ENCODE measurements around the gene LGALS13. TPM values are rescaled to one million over a fixed set of nuclear protein-coding genes. Genes with fewer than 3 reads are reported as not detected.

Gene LGALS13
- total RNA-seq, 1 donor from 2014 or later, result not detected

GRCh38 chr19:39631178-39631577 lies 28.9 kb downstream of the LGALS13 start:
- no peaks in the 10 kb centered on the region for H3K4me1 ChIP-seq
- no peaks in the 10 kb centered on the region for H3K27me3 ChIP-seq
- TF ChIP-seq POLR2AphosphoS5 (IDR thresholded peaks at IDR 0.05; ENCODE audit: insufficient read depth in 1 of 2, low read depth in 1 of 2) (no peak), POLR2A (IDR thresholded peaks at IDR 0.05) (no peak), CTCF (IDR thresholded peaks at IDR 0.05) (no peak)
- no peaks in the 10 kb centered on the region for H3K9me3 ChIP-seq
- no peak overlapping the region for H3K27ac ChIP-seq
- H3K36me3 ChIP-seq, result no peaks in the 10 kb centered on the region
- H3K4me3 ChIP-seq, result no peak overlapping the region
- DNase-seq (ENCODE audit: extremely low spot score in 2 of 2), result no peak
- intact Hi-C loops (cut with DNase I), result no loop called here

- TF ChIP-seq CTCF (IDR thresholded peaks at IDR 0.05) (no peak), POLR2A (IDR thresholded peaks at IDR 0.05) (no peak), POLR2AphosphoS5 (IDR thresholded peaks at IDR 0.05; ENCODE audit: insufficient read depth in 1 of 2, low read depth in 1 of 2) (no peak)
Observed at GRCh38 chr19:39631626-39632025, 29.3 kb downstream of the LGALS13 start.

GRCh38 chr19:39637891-39638290 lies 35.6 kb downstream of the LGALS13 start:
- H3K27me3 ChIP-seq, result no peaks in the 10 kb centered on the region
- DNase-seq (ENCODE audit: extremely low spot score in 2 of 2), result no peak
- H3K9me3 ChIP-seq, result no peaks in the 10 kb centered on the region
- TF ChIP-seq POLR2A (IDR thresholded peaks at IDR 0.05) (no peak), POLR2AphosphoS5 (IDR thresholded peaks at IDR 0.05; ENCODE audit: insufficient read depth in 1 of 2, low read depth in 1 of 2) (no peak), CTCF (IDR thresholded peaks at IDR 0.05) (no peak)
- intact Hi-C loops (cut with DNase I), result no loop called here
- no peaks in the 10 kb centered on the region for H3K36me3 ChIP-seq
- no peak overlapping the region for H3K4me3 ChIP-seq
- H3K4me1 ChIP-seq, result no peaks in the 10 kb centered on the region
- H3K27ac ChIP-seq, result no peak overlapping the region

More at GRCh38 chr19:39631626-39632025, 29.3 kb downstream of the LGALS13 start:
- intact Hi-C loops (cut with DNase I), result no loop called here
- DNase-seq (ENCODE audit: extremely low spot score in 2 of 2), result no peak
- Histone ChIP-seq H3K27me3 (no peaks in the 10 kb centered on the region), H3K4me3 (no peak overlapping the region), H3K4me1 (no peaks in the 10 kb centered on the region), H3K9me3 (no peaks in the 10 kb centered on the region), H3K27ac (no peak overlapping the region), H3K36me3 (no peaks in the 10 kb centered on the region)

GRCh38 chr19:39641773-39642172 lies 39.4 kb downstream of the LGALS13 start:
- intact Hi-C loops (cut with DNase I), result no loop called here
- no peaks in the 10 kb centered on the region for H3K27me3 ChIP-seq
- DNase-seq (ENCODE audit: extremely low spot score in 2 of 2), result no peak
- no peaks in the 10 kb centered on the region for H3K36me3 ChIP-seq
- no peak overlapping the region for H3K27ac ChIP-seq
- H3K4me1 ChIP-seq, result no peaks in the 10 kb centered on the region
- H3K9me3 ChIP-seq, result no peaks in the 10 kb centered on the region
- no peak overlapping the region for H3K4me3 ChIP-seq
- no peak for TF ChIP-seq CTCF (IDR thresholded peaks at IDR 0.05)
- TF ChIP-seq POLR2AphosphoS5 (IDR thresholded peaks at IDR 0.05; ENCODE audit: insufficient read depth in 1 of 2, low read depth in 1 of 2), result no peak
- no peak for TF ChIP-seq POLR2A (IDR thresholded peaks at IDR 0.05)

GRCh38 chr19:39643591-39643990 lies 41.3 kb downstream of the LGALS13 start:
- TF ChIP-seq CTCF (IDR thresholded peaks at IDR 0.05) (no peak), POLR2A (IDR thresholded peaks at IDR 0.05) (no peak), POLR2AphosphoS5 (IDR thresholded peaks at IDR 0.05; ENCODE audit: insufficient read depth in 1 of 2, low read depth in 1 of 2) (no peak)
- H3K4me3 ChIP-seq, result no peak overlapping the region
- intact Hi-C loops (cut with DNase I), result no loop called here
- no peak for DNase-seq (ENCODE audit: extremely low spot score in 2 of 2)
- H3K4me1 ChIP-seq, result no peaks in the 10 kb centered on the region
- no peaks in the 10 kb centered on the region for H3K36me3 ChIP-seq
- H3K9me3 ChIP-seq, result no peaks in the 10 kb centered on the region
- H3K27ac ChIP-seq, result no peak overlapping the region
- H3K27me3 ChIP-seq, result no peaks in the 10 kb centered on the region
